Measurements from ENCODE around the gene KIF2B.
"Not testable (repeated sequence)": the region's sequence is repeated elsewhere in the genome, so short reads cannot be mapped to it uniquely, and the experiment has no call there.

KIF2B gene

GRCh38 chr17:53822764-53823163 is at the start of gene KIF2B:
Gene KIF2B, plus strand, starts transcription at chr17:53822927. Its CDS starts 107 bp downstream, at chr17:53823034.
- no peak for DNase-seq (ENCODE audit: low read depth, low spot score)

- DNase-seq (ENCODE audit: low read depth, low spot score) = no peak
Observed at GRCh38 chr17:53780320-53780719, 42.4 kb upstream of the KIF2B start.

DNA sequence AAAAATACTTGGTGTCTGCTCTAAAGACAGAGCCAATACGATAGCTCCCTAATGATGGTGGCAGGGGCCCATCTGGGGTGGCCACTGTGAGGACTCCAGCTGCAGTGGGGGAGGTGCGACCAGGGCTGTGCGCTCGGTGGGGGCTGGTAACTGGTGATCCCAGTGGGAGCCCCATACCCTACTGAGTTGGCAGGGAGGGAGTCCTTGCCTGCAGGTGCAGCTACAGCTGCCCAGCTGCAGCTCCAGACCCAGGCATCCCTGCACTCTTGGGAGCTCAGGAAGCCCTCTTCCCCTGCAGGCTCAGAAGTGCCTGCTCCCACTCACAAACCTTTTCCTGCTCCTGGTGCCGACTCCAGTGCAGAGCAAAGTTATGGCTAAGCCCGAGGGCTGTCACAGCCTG is 31.2 kb upstream of the KIF2B start:
- no peak for DNase-seq (ENCODE audit: low read depth, low spot score)

GRCh38 chr17:53792451-53792850 is 30.3 kb upstream of the KIF2B start:
- DNase-seq (ENCODE audit: low read depth, low spot score) = no peak

- DNase-seq (ENCODE audit: low read depth, low spot score) = no peak
Observed at GRCh38 chr17:53792997-53793396, 29.7 kb upstream of the KIF2B start.

GRCh38 chr17:53794875-53795274 is 27.9 kb upstream of the KIF2B start:
- no peak for DNase-seq (ENCODE audit: low read depth, low spot score)

DNA sequence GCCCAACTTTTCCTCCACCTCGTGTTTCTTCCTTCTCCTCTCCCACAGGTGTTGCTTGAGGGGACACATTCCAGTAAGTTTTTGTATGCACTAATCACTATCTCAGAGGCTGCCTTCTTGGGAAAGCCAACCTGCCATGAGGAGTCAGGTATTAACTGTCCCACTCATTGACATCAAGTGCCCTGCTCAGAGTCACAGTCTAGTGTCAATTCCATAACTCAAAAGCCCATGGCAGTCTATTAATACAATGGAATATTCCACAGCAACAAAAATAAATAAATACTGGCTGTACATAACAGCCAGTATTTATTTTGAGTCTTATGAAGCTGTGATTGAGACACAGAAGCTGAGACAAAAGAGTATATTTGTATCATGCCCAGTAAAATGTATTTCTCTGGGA is 26.1 kb upstream of the KIF2B start:
- no peak for DNase-seq (ENCODE audit: low read depth, low spot score)

GRCh38 chr17:53797501-53797900 is 25.2 kb upstream of the KIF2B start:
- no peak for DNase-seq (ENCODE audit: low read depth, low spot score)

GRCh38 chr17:53804437-53804836 is 18.3 kb upstream of the KIF2B start:
- no peak for DNase-seq (ENCODE audit: low read depth, low spot score)

- DNase-seq (ENCODE audit: low read depth, low spot score) = no peak
Observed at GRCh38 chr17:53806473-53806872, 16.3 kb upstream of the KIF2B start.

DNA sequence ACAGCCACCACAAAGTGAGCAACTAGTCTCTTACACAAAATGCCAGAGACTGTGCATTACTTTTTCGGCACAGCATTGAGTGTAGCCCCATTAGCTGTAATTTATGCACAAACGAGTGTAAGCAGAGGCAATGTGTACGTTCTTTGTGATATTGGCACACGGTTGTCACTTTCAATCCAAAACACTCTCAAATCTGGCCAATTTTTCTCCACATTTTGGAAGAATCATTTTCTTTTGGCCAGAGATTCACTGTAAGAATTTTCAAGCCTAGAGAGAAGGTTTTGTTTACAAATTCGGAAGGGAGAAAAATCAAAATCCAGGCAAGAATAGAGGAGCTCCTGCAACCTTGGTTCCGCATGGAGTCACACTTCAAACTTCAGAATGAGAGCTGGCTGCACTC is 15.4 kb upstream of the KIF2B start:
- DNase-seq (ENCODE audit: low read depth, low spot score) = no peak

GRCh38 chr17:53818271-53818670 is 4.5 kb upstream of the KIF2B start:
- no peak for DNase-seq (ENCODE audit: low read depth, low spot score)

DNA sequence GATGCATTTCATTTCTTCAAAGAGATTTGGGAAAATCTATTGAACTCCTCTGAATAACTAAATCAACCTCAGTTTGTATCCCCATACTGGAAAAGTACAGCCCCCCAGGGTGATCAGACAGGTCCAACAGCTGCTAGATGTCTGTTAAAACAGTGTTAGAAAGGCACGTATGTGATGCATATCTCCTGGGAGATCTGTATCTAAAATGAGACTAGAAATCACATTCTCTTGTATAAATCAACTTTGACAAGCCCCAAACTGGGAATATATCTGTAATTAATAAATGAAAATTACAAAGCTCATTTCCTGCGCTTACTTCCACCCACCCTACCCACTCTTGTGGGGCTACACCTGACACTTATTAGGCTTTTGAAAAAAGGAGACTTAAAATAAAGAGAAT is 3.8 kb upstream of the KIF2B start:
- DNase-seq (ENCODE audit: low read depth, low spot score) = no peak

DNA sequence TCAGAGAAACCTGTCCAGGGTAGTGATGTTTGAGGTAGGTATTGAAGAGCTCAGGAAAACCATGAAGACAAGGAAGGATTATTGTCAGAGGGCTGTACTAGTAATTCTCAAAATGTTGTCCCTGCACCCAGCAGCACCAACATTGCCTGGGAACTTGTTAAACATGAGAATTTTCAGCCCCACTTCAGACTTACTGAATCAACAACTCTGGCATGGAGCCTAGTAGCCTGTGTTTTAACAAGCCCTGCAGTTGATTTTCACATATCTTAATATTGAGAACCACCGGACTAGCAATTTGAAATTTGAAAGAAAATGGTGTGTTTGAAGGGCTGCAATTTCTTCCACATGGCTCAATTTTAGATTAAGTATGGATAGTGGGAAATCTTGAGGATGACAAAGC is 2.8 kb upstream of the KIF2B start:
- no peak for DNase-seq (ENCODE audit: low read depth, low spot score)

- no peak for DNase-seq (ENCODE audit: low read depth, low spot score)
Observed at GRCh38 chr17:53823341-53824050, 769 bp downstream of the KIF2B start.

DNA sequence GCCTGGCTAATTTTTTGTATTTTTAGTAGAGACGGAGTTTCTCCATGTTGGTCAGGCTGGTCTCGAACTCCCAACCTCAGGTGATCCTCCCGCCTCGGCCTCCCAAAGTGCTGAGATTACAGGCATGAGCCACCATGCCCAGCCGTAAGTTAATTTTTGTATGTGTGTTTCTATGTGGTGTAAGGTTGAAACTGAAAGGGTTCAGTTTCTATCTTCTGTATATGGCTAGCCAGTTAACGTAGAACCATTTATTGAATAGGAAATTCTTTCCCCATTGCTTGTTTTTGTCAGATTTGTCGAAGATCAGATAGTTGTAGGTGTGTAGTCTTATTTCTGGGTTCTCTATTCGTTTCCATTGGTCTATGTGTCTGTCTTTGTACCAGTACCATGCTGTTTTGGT is 12.0 kb downstream of the KIF2B start:
- DNase-seq (ENCODE audit: low read depth, low spot score) = not testable (repeated sequence)

GRCh38 chr17:53837131-53837530 is 14.4 kb downstream of the KIF2B start:
- no peak for DNase-seq (ENCODE audit: low read depth, low spot score)

DNA sequence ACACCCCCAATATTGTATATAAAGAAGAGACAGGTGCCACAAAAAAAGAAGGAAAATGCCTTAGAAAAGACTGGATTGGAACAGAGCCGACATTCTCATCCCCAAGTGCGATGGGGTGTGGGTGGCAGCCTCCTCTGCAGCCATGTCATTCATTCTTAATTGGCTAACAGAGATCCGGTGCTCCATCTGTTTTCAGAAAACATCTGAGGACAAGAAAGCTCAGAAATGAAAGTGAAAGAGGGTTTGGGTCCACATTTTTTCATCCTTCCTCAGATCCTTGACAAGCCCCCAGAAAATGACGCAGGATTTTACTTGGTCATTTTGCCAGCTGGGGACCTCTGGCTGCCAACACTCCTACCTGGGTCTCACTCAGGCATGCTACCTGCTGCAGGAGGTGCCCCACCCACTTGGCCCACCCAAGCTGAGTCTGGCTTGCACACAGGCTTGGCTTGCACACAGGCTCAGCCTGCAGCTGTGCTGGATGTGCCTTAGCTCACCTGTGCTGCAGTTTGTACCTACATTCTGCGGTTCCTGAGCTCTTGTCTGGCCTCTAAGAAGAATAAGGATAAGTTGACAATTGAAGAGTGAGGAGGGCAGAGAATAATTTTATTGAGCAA is 21.9 kb downstream of the KIF2B start:
- DNase-seq (ENCODE audit: low read depth, low spot score) = no peak

DNA sequence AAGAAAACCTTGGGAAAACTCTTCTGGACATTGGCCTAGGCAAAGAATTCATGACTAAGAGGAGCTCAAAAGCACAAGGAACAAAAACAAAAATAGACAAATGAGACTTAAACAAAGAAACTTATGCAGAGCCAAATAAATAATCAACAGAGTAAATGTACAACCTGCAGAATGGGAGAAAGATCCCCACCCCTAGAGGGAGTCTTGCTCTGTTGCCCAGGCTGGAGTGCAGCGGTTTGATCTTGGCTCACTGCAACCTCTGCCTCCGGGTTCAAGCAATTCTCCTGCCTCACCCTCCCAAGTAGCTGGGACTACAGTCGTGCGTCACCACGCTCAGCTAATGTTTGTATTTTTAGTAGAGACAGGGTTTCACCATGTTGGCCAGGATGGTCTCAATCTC is 48.4 kb downstream of the KIF2B start:
- not testable (repeated sequence) for DNase-seq (ENCODE audit: low read depth, low spot score)
